CD4-positive, alpha-beta T cell (primary cell): ENCODE results near the gene IL1F10. TPM values are rescaled to one million over a fixed set of nuclear protein-coding genes. Genes with fewer than 3 reads are reported as not detected.

ENCODE experiments used
- ATAC-seq: fragments of 200-7000 bp; cut with Tn5 transposase; one replicate; pipeline ENCODE4 v1.10.0; 2022; ENCODE audit warnings: mild to moderate bottlenecking; ENCODE audit not compliant: poor library complexity
- CTCF ChIA-PET: fragments of 350-600 bp; sonication (Branson Sonifier 250); formaldehyde crosslinking; loops from one replicate; lab custom pipeline; 2021; ENCODE audit warnings: antibody characterized with exemption, inconsistent platforms; lab: Charles Lee
- POLR2A ChIA-PET: fragments of 350-600 bp; sonication (Branson Sonifier 250); formaldehyde crosslinking; loops from one replicate; lab custom pipeline; 2021; ENCODE audit warnings: antibody characterized with exemption, inconsistent platforms; lab: Charles Lee
- DNase-seq, 14 experiments: peaks; one replicate each; pipeline ENCODE4 v3.0.0-alpha.2; 2013 to 2020; ENCODE audit warnings: mixed read lengths in 2 of 14
- H3K27ac ChIP-seq, 2 donors: one replicate each; pipeline versions ENCODE4 v1.5.1 to v1.7.0; 2013; ENCODE audit warnings: low read length in 2 of 2, low read depth in 1 of 2, mild to moderate bottlenecking in 1 of 2
- H3K27me3 ChIP-seq, 2 experiments: 1 replicate in 1 of 2; 2 replicates in 1 of 2; pipeline versions ENCODE4 v1.6.1 to v1.7.0; 2013; ENCODE audit warnings: low read length in 2 of 2, control low read depth in 1 of 2, mild to moderate bottlenecking in 1 of 2, moderate library complexity in 1 of 2; ENCODE audit not compliant: insufficient read depth in 2 of 2, control insufficient read depth in 1 of 2
- H3K36me3 ChIP-seq: one replicate; pipeline ENCODE4 v1.6.1; 2013; ENCODE audit warnings: low read length, control low read depth; ENCODE audit not compliant: insufficient read depth
- H3K4me1 ChIP-seq: one replicate; pipeline ENCODE4 v1.6.1; 2013; ENCODE audit warnings: low read length, control low read depth; ENCODE audit not compliant: insufficient read depth
- H3K4me3 ChIP-seq: one replicate; pipeline ENCODE4 v1.5.1; 2013; ENCODE audit warnings: mild to moderate bottlenecking, low read length, moderate library complexity
- H3K9me3 ChIP-seq, 2 experiments: 1 replicate in 1 of 2; 2 replicates in 1 of 2; pipeline versions ENCODE4 v1.6.1 to v1.7.0; 2013; ENCODE audit warnings: low read length in 2 of 2, mild to moderate bottlenecking in 2 of 2, control low read depth in 1 of 2, moderate library complexity in 1 of 2; ENCODE audit not compliant: control insufficient read depth in 1 of 2, insufficient read depth in 1 of 2
- H3K27ac Mint-ChIP-seq: one replicate; pipeline ENCODE4 v1.8.0; 2020; ENCODE audit warnings: mixed read lengths
- H3K27me3 Mint-ChIP-seq: one replicate; pipeline ENCODE4 v1.8.0; 2021; ENCODE audit warnings: mixed read lengths
- H3K36me3 Mint-ChIP-seq: one replicate; pipeline ENCODE4 v1.8.0; 2021; ENCODE audit warnings: low read depth, mixed read lengths
- H3K4me1 Mint-ChIP-seq: one replicate; pipeline ENCODE4 v1.8.0; 2021; ENCODE audit warnings: low read depth, mixed read lengths
- H3K4me3 Mint-ChIP-seq: one replicate; pipeline ENCODE4 v1.8.0; 2020; ENCODE audit warnings: mild to moderate bottlenecking, mixed read lengths
- H3K9me3 Mint-ChIP-seq: one replicate; pipeline ENCODE4 v1.8.0; 2020; ENCODE audit warnings: mixed read lengths
- CTCF ChIP-seq: fragments of 200-600 bp; IDR thresholded peaks from one replicate; pipeline ENCODE4 v1.8.0; 2022; ENCODE audit warnings: antibody characterized with exemption, mild to moderate bottlenecking
- intact Hi-C, 2 experiments: fragments of 100-400 bp; cut with DNase I in 1 of 2; cut with micrococcal nuclease in 1 of 2; formaldehyde crosslinking; loops; one replicate each; pipeline versions ENCODE4 v1.15.1 to v1.9.0; 2023 to 2025; cut with DNase I, micrococcal nuclease
- total RNA-seq, 174 experiments: library from RNA in 2 of 174; stranded (reverse) in 2 of 174; gene quantifications; one replicate each; pipeline ENCODE4 v1.2.3 and lab custom pipeline; 2021 to 2026

The IL1F10 gene
- total RNA-seq, 2 experiments from 2014 or later = not detected

- Mint-ChIP-seq H3K27ac (no peak overlapping the region), H3K36me3 (no peaks in the 10 kb centered on the region), H3K9me3 (no peaks in the 10 kb centered on the region), H3K4me3 (no peak overlapping the region), H3K27me3 (no peaks in the 10 kb centered on the region), H3K4me1 (no peaks in the 10 kb centered on the region)
- intact Hi-C loops = no loop called here
- Histone ChIP-seq H3K27me3 (no peaks in the 10 kb centered on the region), H3K4me3 (no peak overlapping the region), H3K4me1 (no peaks in the 10 kb centered on the region), H3K9me3 (no peaks in the 10 kb centered on the region), H3K36me3 (no peaks in the 10 kb centered on the region), H3K27ac (no peak overlapping the region)
- TF ChIP-seq CTCF = no peak
- ChIA-PET POLR2A (no interaction called here), CTCF (no interaction called here)
- ATAC-seq (no peak), DNase-seq (no peak)
Observed at GRCh38 chr2:113039719-113040118, 28.1 kb upstream of the IL1F10 start.

- POLR2A ChIA-PET = no interaction called here
- CTCF ChIA-PET = no interaction called here
- ATAC-seq (no peak), DNase-seq (no peak)
- H3K4me1 ChIP-seq = no peaks in the 10 kb centered on the region
- Mint-ChIP-seq H3K4me3 (no peak overlapping the region), H3K36me3 (no peaks in the 10 kb centered on the region), H3K4me1 (no peaks in the 10 kb centered on the region), H3K27me3 (no peaks in the 10 kb centered on the region), H3K27ac (no peak overlapping the region), H3K9me3 (no peaks in the 10 kb centered on the region)
- no peak overlapping the region for H3K4me3 ChIP-seq
- H3K9me3 ChIP-seq = no peaks in the 10 kb centered on the region
- H3K27ac ChIP-seq = no peak overlapping the region
- H3K36me3 ChIP-seq = no peaks in the 10 kb centered on the region
- intact Hi-C loops = no loop called here
- H3K27me3 ChIP-seq = no peaks in the 10 kb centered on the region
- no peak for TF ChIP-seq CTCF
Observed at GRCh38 chr2:113041871-113042270, 25.9 kb upstream of the IL1F10 start.

GRCh38 chr2:113046465-113046864 lies 21.3 kb upstream of the IL1F10 start:
- ChIA-PET CTCF (no interaction called here), POLR2A (no interaction called here)
- intact Hi-C loops = no loop called here

More at GRCh38 chr2:113046465-113046864, 21.3 kb upstream of the IL1F10 start:
- Histone ChIP-seq H3K4me3 (no peak overlapping the region), H3K9me3 (peaks cover 0 to 8% of the 10 kb centered on the region in 2 experiments), H3K27me3 (no peaks in the 10 kb centered on the region), H3K4me1 (no peaks in the 10 kb centered on the region), H3K36me3 (no peaks in the 10 kb centered on the region), H3K27ac (no peak overlapping the region)
- no peaks in the 10 kb centered on the region for H3K4me1 Mint-ChIP-seq
- H3K27me3 Mint-ChIP-seq = no peaks in the 10 kb centered on the region
- DNase-seq (no peak), ATAC-seq (no peak)
- TF ChIP-seq CTCF = no peak
- H3K9me3 Mint-ChIP-seq = no peaks in the 10 kb centered on the region
- H3K27ac Mint-ChIP-seq = no peak overlapping the region
- no peak overlapping the region for H3K4me3 Mint-ChIP-seq
- no peaks in the 10 kb centered on the region for H3K36me3 Mint-ChIP-seq
